CD4-positive, alpha-beta T cell treated with Interleukin-1 beta for 1 hour (primary cell): ENCODE results near the gene AR.
"Not testable (repeated sequence)": the region's sequence is repeated elsewhere in the genome, so short reads cannot be mapped to it uniquely, and the experiment has no call there.

ENCODE experiments used
- DNase-seq, 2 donors: peaks; one replicate each; pipeline ENCODE4 v3.0.0-alpha.2; 2020 to 2022

AR gene

DNA sequence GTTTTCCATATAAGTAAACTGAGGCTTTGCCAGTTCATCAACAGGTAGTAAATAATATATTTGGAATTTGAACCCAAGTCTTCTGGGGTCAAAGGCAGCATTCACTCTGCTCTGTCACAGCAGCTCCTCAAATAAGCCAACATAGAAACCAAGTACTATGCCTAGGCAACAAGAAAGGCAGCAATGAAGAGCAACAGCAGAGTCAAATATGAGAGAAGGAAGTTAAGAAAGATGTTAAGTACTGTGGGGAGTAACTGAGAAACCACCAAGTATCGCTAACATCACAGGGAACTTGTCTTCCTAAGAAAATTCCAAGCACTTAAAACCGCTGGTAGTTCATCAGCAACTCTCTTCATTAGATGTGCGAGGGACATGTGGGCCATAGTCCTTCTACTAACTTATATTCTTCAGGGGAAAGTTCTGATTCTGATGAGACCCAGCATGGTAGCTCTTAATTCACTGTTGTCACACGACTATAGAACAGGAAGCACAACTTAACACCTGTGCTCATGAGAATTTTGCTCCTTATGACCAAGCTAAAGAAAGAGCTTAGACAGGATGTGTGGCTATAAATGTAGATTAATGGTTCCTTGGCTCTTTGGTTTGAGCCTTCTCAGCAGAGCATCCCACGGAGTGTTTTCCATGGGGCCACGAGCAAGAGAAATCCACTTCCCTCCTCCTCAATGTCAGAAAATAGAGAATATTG is 107.8 kb downstream of the AR start:
- DNase-seq: no peak

- DNase-seq: no peak
Measured at GRCh38 chrX:67652543-67652942, 108.7 kb downstream of the AR start.

GRCh38 chrX:67654301-67654700 is 110.5 kb downstream of the AR start:
- no peak for DNase-seq

DNA sequence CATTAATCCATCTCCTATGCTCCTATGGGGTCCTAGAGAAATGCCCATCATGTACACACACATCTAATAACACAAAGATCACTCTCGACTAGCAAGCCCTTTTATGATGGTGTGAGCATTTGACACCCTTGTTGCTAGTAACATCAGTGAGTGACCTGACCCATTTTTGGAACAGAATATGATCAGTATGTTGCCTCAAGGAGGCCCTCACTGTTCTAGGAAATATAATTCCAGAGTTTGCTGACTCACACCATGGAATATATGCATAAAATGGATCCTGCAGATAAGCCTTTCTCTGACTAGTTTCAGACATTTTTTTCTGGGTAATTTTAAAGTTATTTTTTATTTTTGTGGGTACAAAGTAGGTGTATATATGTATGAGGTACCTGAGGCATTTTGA is 121.8 kb downstream of the AR start:
- DNase-seq: no peak

GRCh38 chrX:67670717-67671116 is 126.9 kb downstream of the AR start:
- DNase-seq: not testable (repeated sequence)

GRCh38 chrX:67673741-67674274 is 130.0 kb downstream of the AR start:
- no peak for DNase-seq

DNA sequence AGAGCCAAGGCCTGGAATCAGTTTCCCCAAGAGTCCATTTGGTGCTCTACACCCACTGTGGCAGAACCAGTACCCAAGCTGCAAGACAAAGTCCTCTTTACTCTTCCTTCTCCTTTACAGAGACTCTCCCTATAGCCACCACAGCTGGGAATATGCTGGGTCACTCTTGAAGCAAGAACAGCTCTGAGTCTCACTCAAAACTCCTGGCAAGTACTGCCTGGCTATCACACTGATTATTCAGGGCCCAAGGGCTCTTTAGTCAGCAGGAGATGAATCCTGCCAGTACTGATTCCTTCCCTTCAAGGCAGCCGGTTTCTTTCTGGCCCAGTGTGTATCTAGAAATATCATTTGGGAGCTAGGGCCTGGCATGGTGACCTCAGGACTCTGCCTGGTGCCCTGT is 130.9 kb downstream of the AR start:
- DNase-seq: no peak

- no peak for DNase-seq
Measured at GRCh38 chrX:67684136-67684535, 140.3 kb downstream of the AR start.

DNA sequence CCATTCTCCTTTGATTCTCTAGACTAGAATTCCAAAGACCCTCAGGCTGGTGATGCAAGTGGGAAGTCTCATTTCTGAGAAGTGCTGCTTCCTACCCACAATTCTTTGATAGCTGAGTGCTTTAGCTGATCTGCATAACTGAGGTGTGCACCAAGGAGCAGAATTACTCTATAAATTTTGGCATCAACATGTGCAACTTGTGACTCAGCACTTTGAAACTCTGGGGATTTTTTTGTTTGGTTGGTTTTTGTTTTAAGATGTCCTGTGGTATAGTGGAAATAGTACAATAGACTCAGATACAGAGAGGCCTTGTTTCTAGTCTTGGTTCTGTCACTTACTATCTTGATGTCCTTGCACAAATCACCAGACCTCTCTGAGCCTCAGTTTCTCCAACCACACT is 148.4 kb downstream of the AR start:
- no peak for DNase-seq

- no peak for DNase-seq
Measured at GRCh38 chrX:67693928-67694327, 150.1 kb downstream of the AR start.

GRCh38 chrX:67697452-67697851 is 153.6 kb downstream of the AR start:
- DNase-seq: no peak

DNA sequence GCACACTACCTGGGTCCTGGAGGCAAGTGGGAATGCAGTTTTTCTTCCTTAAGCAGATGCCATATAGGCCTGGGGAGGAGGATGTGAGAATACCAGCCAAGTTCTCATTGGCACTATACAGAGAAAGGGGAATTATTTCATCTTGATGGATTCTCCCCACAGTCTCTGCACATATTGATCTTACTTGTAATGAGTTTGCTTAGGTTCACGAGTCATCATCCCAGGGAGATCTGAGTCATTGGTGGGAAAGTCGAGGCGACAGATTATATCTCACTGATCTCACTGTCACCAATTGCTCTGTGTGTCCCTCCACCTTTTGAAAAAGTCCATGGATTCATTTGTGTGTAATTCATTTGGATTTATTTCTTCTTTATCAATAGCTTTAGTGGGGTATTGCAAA is 156.8 kb downstream of the AR start:
- no peak for DNase-seq

DNA sequence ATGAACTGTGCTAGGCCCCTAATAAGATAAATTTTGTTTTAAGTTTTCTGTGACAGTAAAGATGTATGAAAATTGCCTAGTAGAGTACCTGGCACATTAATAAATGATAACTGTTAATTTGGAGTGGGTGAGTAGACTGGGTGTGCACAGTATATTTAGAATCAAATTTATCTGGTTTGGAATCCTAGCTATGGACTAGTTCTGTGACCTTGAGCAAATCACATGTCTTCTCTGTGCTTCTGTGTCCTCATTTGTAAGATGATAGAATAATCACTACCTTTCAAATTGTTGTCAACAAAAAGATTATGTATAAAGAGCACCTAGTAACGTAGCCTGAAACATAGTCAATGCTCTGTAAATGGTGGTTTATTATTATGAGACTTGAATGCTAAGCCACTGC is 170.2 kb downstream of the AR start:
- DNase-seq: no peak

DNA sequence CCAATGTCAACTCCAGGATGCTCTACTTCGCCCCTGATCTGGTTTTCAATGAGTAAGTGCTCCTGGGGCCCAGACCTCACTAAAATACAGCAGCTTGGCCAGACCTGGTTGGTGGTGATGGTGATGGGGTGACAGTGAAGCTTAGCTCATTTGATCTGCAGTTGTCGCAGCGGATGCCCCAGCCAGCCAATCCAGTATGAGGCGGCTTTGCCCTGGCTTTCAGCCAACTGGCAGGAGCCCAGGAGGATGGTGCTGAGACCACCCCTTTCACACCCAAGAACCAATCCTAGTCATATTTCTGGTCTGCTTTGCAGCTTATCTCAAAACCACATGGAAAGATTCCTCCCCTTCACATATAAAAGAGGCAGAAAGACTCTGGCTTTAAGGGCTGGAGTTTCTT is 173.8 kb downstream of the AR start:
- no peak for DNase-seq

DNA sequence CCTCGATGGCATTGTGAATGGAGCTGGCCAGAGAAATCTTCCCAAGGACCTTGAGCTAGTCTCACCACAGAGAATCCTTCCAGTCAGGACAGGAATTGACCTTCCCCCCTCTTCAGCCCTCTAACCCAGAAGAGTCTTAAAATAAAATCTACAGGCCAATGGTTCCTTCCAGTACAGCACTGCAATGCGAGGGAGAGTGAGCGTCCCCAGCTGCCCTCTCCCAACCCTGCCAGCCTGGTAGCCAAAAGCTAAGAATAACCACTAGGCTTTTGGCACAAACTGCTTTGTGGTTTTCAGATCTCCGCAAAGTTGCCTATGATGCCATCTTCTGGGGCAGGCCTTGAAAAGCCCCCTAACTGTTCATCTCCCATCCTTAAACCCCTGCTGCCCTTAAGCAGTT is 175.1 kb downstream of the AR start:
- DNase-seq: no peak

GRCh38 chrX:67720344-67720743 is 176.5 kb downstream of the AR start:
- no peak for DNase-seq

DNA sequence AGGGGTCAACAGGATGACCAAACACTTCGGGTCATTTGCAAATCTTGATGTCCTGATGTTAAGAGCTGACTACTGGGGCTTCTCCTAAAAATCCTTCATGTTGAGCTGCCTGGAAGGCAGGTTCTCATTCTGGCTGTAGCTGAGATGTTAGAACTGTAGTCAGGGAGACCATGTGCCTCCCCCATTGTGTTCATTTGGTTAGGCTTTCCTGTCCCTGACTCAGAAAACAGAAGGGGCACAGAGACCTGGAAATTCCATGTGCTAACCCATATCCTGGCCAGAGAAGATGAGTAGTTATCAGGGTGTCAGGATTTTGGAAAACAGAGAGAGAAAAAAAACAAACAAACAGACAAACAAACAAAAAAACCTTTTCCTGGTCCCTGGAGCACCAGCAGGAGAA is 177.5 kb downstream of the AR start:
- DNase-seq: no peak

DNA sequence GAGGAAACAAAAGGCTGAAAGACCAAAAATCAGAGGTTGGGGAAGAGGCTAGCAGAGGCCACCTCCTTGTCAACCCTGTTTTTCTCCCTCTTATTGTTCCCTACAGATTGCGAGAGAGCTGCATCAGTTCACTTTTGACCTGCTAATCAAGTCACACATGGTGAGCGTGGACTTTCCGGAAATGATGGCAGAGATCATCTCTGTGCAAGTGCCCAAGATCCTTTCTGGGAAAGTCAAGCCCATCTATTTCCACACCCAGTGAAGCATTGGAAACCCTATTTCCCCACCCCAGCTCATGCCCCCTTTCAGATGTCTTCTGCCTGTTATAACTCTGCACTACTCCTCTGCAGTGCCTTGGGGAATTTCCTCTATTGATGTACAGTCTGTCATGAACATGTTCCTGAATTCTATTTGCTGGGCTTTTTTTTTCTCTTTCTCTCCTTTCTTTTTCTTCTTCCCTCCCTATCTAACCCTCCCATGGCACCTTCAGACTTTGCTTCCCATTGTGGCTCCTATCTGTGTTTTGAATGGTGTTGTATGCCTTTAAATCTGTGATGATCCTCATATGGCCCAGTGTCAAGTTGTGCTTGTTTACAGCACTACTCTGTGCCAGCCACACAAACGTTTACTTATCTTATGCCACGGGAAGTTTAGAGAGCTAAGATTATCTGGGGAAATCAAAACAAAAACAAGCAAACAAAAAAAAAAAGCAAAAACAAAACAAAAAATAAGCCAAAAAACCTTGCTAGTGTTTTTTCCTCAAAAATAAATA is 179.9 kb downstream of the AR start:
- DNase-seq: no peak

- DNase-seq: no peak
Measured at GRCh38 chrX:67724359-67725110, 180.7 kb downstream of the AR start.

DNA sequence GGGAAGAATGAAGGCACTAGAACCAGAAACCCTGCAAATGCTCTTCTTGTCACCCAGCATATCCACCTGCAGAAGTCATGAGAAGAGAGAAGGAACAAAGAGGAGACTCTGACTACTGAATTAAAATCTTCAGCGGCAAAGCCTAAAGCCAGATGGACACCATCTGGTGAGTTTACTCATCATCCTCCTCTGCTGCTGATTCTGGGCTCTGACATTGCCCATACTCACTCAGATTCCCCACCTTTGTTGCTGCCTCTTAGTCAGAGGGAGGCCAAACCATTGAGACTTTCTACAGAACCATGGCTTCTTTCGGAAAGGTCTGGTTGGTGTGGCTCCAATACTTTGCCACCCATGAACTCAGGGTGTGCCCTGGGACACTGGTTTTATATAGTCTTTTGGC is 181.7 kb downstream of the AR start:
- no peak for DNase-seq

DNA sequence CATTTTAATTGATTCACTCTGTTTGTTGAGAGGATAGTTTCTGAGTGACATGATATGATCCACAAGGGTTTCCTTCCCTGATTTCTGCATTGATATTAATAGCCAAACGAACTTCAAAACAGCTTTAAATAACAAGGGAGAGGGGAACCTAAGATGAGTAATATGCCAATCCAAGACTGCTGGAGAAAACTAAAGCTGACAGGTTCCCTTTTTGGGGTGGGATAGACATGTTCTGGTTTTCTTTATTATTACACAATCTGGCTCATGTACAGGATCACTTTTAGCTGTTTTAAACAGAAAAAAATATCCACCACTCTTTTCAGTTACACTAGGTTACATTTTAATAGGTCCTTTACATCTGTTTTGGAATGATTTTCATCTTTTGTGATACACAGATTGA is 182.2 kb downstream of the AR start:
- DNase-seq: no peak

DNA sequence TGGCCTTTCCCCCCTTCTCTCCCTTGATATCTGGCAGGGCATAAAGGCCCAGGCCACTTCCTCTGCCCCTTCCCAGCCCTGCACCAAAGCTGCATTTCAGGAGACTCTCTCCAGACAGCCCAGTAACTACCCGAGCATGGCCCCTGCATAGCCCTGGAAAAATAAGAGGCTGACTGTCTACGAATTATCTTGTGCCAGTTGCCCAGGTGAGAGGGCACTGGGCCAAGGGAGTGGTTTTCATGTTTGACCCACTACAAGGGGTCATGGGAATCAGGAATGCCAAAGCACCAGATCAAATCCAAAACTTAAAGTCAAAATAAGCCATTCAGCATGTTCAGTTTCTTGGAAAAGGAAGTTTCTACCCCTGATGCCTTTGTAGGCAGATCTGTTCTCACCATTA is 183.8 kb downstream of the AR start:
- no peak for DNase-seq

GRCh38 chrX:67730296-67730695 is 186.5 kb downstream of the AR start:
- no peak for DNase-seq

DNA sequence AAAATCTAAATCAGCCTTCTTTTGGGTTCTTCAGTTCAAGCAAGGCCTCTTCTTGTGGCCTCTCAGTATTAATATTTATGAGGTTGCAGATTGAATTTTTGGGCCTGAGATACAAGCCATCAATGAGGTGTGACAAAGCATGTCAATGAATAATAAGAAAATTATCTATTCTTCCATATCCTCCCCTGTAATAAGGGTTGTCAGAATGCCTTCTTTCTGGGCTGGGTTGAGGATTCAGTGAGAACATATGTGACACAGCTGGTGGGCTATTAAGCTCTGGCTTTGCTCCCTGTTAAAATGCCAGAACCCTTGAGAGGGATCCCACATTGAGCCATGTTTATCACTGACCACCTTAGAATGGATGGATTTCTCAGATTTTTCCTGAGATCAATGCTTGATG is 187.2 kb downstream of the AR start:
- no peak for DNase-seq
